Spleen (tissue), 11 donors: Measurements from ENCODE around the gene GLRX. TPM values are rescaled to one million over a fixed set of nuclear protein-coding genes. Genes with fewer than 3 reads are reported as not detected.
A peak's percentile ranks its signal among the peaks of the same experiment; 100 is the strongest.
"Not testable (repeated sequence)": the region's sequence is repeated elsewhere in the genome, so short reads cannot be mapped to it uniquely, and the experiment has no call there.

Source experiments
- DNase-seq: peaks from one replicate; pipeline ENCODE4 v3.0.0-alpha.2; 2020
- H3K27ac ChIP-seq, 8 donors: fragments of 200-600 bp; sonication (generic) in 7 of 8; 1 replicate in 4 of 8; 2 replicates in 4 of 8; pipeline versions ENCODE4 v1.5.0 to v1.8.0; 2016 to 2021; ENCODE audit warnings: inconsistent platforms in 4 of 8, mild to moderate bottlenecking in 4 of 8, moderate library complexity in 1 of 8
- H3K27me3 ChIP-seq, 7 donors: fragments of 200-600 bp; sonication (generic) in 6 of 7; replicated peaks in 1 of 7; 1 replicate in 4 of 7; 2 replicates in 3 of 7; pipeline versions ENCODE4 v1.5.0 to v1.8.0; 2016 to 2021; ENCODE audit warnings: inconsistent platforms in 3 of 7, mild to moderate bottlenecking in 1 of 7
- H3K36me3 ChIP-seq, 6 donors: fragments of 200-600 bp; sonication (generic) in 5 of 6; 1 replicate in 4 of 6; 2 replicates in 2 of 6; pipeline versions ENCODE4 v1.5.0 to v1.8.0; 2016 to 2021; ENCODE audit warnings: inconsistent platforms in 2 of 6
- H3K4me1 ChIP-seq, 6 donors: fragments of 200-600 bp; sonication (generic) in 5 of 6; 1 replicate in 3 of 6; 2 replicates in 3 of 6; pipeline versions ENCODE4 v1.5.0 to v1.8.0; 2016 to 2021; ENCODE audit warnings: inconsistent platforms in 3 of 6
- H3K4me3 ChIP-seq, 8 donors: fragments of 200-600 bp; sonication (generic) in 7 of 8; 1 replicate in 4 of 8; 2 replicates in 4 of 8; pipeline versions ENCODE4 v1.5.0 to v1.8.0; 2016 to 2021; ENCODE audit warnings: inconsistent platforms in 4 of 8, mild to moderate bottlenecking in 4 of 8, moderate library complexity in 2 of 8
- H3K9me3 ChIP-seq, 8 donors: fragments of 200-600 bp; sonication (generic) in 7 of 8; 1 replicate in 4 of 8; 2 replicates in 4 of 8; pipeline versions ENCODE4 v1.5.0 to v1.8.0; 2016 to 2021; ENCODE audit warnings: inconsistent platforms in 4 of 8
- POLR2A ChIP-seq, 3 donors: fragments of 450-650 bp; IDR thresholded peaks; one replicate each; pipeline ENCODE4 v1.5.1; 2017; ENCODE audit warnings: antibody characterized with exemption in 3 of 3, mild to moderate bottlenecking in 1 of 3
- POLR2AphosphoS5 ChIP-seq, 3 donors: sonication (generic); formaldehyde crosslinking; IDR thresholded peaks; one replicate each; pipeline ENCODE4 v1.5.1; 2017; ENCODE audit warnings: antibody characterized with exemption in 3 of 3
- WGBS, 5 donors: extraction: QIAGEN DNeasy Blood & Tissue Kit in 3 of 5; methylation state at CpG; one replicate each; pipeline versions ENCODE4 v1.1.5 to v1.1.7; 2013 to 2018; 5-methylcytosine and 5-hydroxymethylcytosine counted together
- intact Hi-C: fragments of 100-400 bp; cut with DNase I; formaldehyde crosslinking; loops from one replicate; pipeline ENCODE4 v1.15.0; 2023; ENCODE audit warnings: low total_unique reads
- polyA plus RNA-seq, 3 donors: library from polyadenylated mRNA; stranded (reverse); fragments of 200-250 nt; gene quantifications; one replicate each; pipeline ENCODE4 v1.2.1, GENCODE V29; 2013
- total RNA-seq, 7 donors: library from RNA; depleted of rRNA in 3 of 7; stranded (reverse); fragments of >200 nt in 3 of 7; fragmentation: NEBNext Ultra II Directional in 4 of 7; extraction: Animal tissue kit (Norgen Biotek cat#: 25700) in 4 of 7; gene quantifications; one replicate each; pipeline versions ENCODE4 v1.1.0 to v1.2.1, GENCODE V29; 2016 to 2021
- TF ChIP-seq, protein P1 (sequence below), 11 experiments: fragments of 200-600 bp in 7 of 11; fragments of 450-650 bp in 4 of 11; sonication (generic) in 4 of 11; IDR thresholded peaks in 8 of 11; conservative IDR thresholded peaks in 3 of 11; 1 replicate in 7 of 11; 2 replicates in 4 of 11; pipeline versions ENCODE4 v1.4.0 to v1.8.0; 2016 to 2021; ENCODE audit warnings: antibody characterized with exemption in 11 of 11, inconsistent platforms in 4 of 11, mild to moderate bottlenecking in 1 of 11
- donor health status: healthy with polysubstance abuse.
- donor health status: DM: no; HTN: no; CAD: no; lungs with moderate emphysema.
- donor health status: DM: no; HTN: no; CAD: no.
- donor health status: Bipolar disorder and iron deficiency.
- donor health status: healthy.
- donor health status: DM: no; HTN: no; CAD: no.
- donor health status: DM: yes; HTN: yes; CAD: no.

Gene GLRX
- total and polyA plus RNA-seq, 10 donors, result 59.3 to 149 (median 88.2) TPM

DNA sequence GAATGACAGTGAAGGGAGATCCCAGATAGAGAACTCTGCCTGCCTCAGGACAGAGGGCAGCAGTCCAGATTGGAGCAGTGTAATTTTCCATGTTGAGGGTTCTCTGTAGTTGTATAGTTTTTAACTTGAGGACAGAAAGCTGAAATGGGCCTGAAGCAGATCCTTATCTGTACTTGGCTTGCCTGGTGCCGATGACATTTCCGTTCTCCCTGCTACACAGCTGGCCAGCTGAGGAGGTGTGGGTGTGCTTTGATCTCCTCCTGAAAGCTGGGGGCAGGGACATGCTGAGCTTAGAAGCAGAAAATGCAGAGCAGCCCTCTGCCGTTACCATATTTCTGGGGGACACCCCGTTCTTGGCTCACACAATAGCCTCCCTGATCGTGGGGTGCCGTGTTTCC, 10.5 kb downstream of the GLRX start:
- Histone ChIP-seq H3K4me3 (no peak overlapping the region), H3K4me1 (peaks cover 22 to 96% (median 77%) of the 10 kb centered on the region in 6 donors), H3K36me3 (peaks cover 0 to 73% (median 25%) of the 10 kb centered on the region in 6 donors), H3K27ac (peak overlapping the region in 5 of 8 donors; percentile 44 to 89 (median 75)), H3K9me3 (no peaks in the 10 kb centered on the region), H3K27me3 (no peaks in the 10 kb centered on the region)
- no peak for DNase-seq
- 37 to 55% (median 50%) methylated on average over 6 of the region's 6 CpGs for WGBS, 5 donors
- intact Hi-C loops, result no loop called here
- TF ChIP-seq POLR2A (IDR thresholded peaks at IDR 0.05) (no peak), POLR2AphosphoS5 (IDR thresholded peaks at IDR 0.05) (peak in 2 of 3 donors; percentile 46 to 58)

DNA sequence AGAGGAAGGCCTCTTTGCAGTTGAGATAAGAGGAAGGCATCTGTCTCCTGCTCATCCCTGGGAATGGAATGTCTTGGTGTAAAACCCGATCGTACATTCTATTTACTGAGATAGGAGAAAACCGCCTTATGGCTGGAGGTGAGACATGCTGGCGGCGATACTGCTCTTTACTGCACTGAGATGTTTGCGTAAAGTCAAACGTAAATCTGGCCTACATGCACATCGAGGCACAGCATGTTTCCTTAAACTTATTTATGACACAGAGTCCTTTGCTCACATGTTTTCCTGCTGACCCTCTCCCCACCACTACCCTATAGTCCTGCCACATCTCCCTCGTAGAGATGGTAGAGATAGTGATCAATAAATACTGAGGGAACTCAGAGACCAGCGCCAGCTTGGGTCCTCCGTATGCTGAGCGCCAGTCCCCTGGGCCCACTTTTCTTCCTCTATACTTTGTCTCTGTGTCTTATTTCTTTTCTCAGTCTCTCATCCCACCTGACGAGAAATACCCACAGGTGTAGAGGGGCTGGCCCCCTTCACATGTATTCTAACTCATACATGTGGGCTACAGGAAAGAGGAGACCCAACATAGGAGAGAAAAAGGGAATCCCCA, 11.0 kb downstream of the GLRX start:
- intact Hi-C loops, H3K4me3 ChIP-seq, H3K9me3 ChIP-seq, H3K27me3 ChIP-seq, DNase-seq: not testable (repeated sequence)
- Histone ChIP-seq H3K36me3 (peaks cover 0 to 73% (median 24%) of the 10 kb centered on the region in 6 donors), H3K4me1 (peaks cover 22 to 91% (median 72%) of the 10 kb centered on the region in 6 donors), H3K27ac (peak overlapping the region in 5 of 8 donors; percentile 44 to 89 (median 75))
- 82 to 90% (median 88%) methylated on average over 13 of the region's 13 CpGs for WGBS, 5 donors

DNA sequence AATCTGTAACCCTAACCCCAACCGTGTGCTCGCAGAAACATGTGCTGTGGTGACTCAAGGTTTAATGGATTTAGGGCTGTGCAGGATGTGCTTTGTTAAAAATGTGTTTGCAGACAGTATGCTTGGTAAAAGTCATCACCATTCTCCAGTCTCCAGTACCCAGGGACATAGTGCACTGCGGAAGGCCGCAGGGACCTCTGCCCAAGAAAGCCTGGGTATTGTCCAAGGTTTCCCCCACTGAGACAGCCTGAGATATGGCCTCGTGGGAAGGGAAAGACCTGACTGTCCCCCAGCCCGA, 11.5 kb downstream of the GLRX start:
- WGBS, 5 donors, result 83 to 89% (median 88%) methylated on average over 6 of the region's 6 CpGs
- peaks cover 22 to 86% (median 67%) of the 10 kb centered on the region in 6 donors for H3K4me1 ChIP-seq
- intact Hi-C loops, H3K4me3 ChIP-seq, H3K27me3 ChIP-seq, H3K9me3 ChIP-seq, DNase-seq: not testable (repeated sequence)
- peaks cover 0 to 73% (median 23%) of the 10 kb centered on the region in 6 donors for H3K36me3 ChIP-seq
- peak overlapping the region in 5 of 8 donors; percentile 44 to 89 (median 75) for H3K27ac ChIP-seq

DNA sequence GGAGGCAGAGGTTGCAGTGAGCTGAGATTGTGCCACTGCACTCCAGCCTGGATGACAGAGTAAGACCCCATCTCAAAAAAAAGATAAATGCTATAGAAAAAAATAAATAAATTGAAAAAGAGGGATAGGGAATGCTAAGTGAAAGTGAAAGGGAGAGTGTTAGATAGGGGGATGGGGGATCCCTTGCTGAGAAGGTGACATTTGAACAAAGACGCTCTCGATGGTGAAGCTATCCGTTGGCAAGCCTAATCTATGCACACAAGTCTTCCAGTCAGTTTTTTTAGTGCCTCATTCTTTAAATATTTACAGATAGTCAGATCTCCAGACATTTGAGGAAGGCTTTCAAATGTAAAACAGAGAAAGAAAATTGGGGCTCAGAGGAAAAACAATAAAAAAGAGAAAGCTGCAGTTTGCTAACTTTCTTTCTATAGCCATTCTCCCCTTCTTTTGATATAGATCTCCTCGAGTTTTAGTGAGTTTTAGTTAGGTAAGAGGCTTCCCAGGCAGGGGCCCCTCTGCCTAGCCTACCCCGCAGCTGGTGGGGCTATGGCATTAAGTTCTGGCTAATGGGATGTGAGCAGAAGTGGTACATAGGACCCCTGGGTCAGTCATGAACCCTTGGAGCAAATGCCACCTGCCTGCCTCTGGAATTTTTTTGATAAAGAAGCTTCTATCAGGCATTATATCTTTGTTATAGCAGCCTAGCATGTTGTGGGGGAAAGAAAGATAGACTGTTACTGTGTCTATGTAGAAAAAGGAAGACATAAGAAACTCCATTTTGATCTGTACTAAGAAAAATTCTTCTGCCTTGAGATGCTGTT, 12.0 kb downstream of the GLRX start:
- no peak for DNase-seq
- WGBS, 5 donors, result 32 to 49% (median 46%) methylated on average over 5 of the region's 5 CpGs
- peaks cover 0 to 73% (median 20%) of the 10 kb centered on the region in 6 donors for H3K36me3 ChIP-seq
- H3K9me3 ChIP-seq, result no peaks in the 10 kb centered on the region
- H3K4me3 ChIP-seq, result no peak overlapping the region
- no peak for TF ChIP-seq POLR2A (IDR thresholded peaks at IDR 0.05)
- TF ChIP-seq, protein P1, sequence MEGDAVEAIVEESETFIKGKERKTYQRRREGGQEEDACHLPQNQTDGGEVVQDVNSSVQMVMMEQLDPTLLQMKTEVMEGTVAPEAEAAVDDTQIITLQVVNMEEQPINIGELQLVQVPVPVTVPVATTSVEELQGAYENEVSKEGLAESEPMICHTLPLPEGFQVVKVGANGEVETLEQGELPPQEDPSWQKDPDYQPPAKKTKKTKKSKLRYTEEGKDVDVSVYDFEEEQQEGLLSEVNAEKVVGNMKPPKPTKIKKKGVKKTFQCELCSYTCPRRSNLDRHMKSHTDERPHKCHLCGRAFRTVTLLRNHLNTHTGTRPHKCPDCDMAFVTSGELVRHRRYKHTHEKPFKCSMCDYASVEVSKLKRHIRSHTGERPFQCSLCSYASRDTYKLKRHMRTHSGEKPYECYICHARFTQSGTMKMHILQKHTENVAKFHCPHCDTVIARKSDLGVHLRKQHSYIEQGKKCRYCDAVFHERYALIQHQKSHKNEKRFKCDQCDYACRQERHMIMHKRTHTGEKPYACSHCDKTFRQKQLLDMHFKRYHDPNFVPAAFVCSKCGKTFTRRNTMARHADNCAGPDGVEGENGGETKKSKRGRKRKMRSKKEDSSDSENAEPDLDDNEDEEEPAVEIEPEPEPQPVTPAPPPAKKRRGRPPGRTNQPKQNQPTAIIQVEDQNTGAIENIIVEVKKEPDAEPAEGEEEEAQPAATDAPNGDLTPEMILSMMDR (IDR thresholded peaks at IDR 0.05 in 8 of 11, conservative IDR thresholded peaks at IDR 0.05 in 3 of 11), result no peak
- TF ChIP-seq POLR2AphosphoS5 (IDR thresholded peaks at IDR 0.05), result no peak
- intact Hi-C loops, result no loop called here
- H3K27ac ChIP-seq, result peak overlapping the region in 6 of 8 donors; percentile 73 to 89 (median 78)
- H3K4me1 ChIP-seq, result peaks cover 22 to 80% (median 61%) of the 10 kb centered on the region in 6 donors
- H3K27me3 ChIP-seq, result no peaks in the 10 kb centered on the region

DNA sequence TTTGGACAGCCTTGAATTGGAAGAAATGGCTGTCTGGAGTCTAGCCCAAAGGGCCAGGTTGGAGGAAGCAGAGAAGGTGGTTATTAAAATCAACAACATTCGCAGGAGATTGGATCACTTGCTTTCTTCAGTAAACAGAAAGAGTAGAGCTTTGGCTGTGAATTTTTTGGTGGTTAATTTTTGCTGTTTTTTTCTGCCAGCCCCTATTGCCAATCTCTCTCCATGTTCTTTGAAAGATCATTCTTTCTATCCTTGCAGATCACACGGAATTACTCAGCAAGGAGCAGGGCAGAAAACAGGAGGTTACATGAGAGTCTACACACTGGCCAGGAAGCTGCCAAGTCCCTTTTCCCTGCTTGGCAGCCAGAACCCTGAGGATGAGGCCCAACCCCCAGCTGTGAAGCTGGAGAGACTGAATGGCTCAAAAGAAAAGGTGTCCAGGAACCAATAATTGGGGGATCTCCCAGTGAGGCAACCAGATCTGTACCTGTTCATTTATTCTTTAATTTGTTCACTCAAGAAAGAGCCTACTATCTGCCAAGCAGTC, 13.0 kb downstream of the GLRX start:
- intact Hi-C loops, result no loop called here

More for the DNA sequence above, 13.0 kb downstream of the GLRX start:
- TF ChIP-seq, protein P1 (IDR thresholded peaks at IDR 0.05 in 8 of 11, conservative IDR thresholded peaks at IDR 0.05 in 3 of 11), result no peak
- no peak for TF ChIP-seq POLR2A (IDR thresholded peaks at IDR 0.05)
- H3K27me3 ChIP-seq, result no peaks in the 10 kb centered on the region
- H3K9me3 ChIP-seq, result peaks cover 0 to 9% (median 3%) of the 10 kb centered on the region in 8 donors
- no peak for DNase-seq
- H3K4me3 ChIP-seq, result peak overlapping the region in 1 of 8 donors; percentile 43
- H3K4me1 ChIP-seq, result peaks cover 22 to 70% (median 54%) of the 10 kb centered on the region in 6 donors
- WGBS, 5 donors, result 44 to 71% (median 59%) methylated on average over 2 of the region's 2 CpGs
- peaks cover 0 to 69% (median 12%) of the 10 kb centered on the region in 6 donors for H3K36me3 ChIP-seq
- H3K27ac ChIP-seq, result peak overlapping the region; percentile 45 to 89 (median 75)
